ENCODE data around the gene LHPP. TPM values are rescaled to one million over a fixed set of nuclear protein-coding genes. Genes with fewer than 3 reads are reported as not detected.

Gene LHPP
- polyA plus RNA-seq, 1 experiment, result 7.1 TPM

- Histone ChIP-seq H3K27ac (ENCODE audit: low read depth, low read length) (no peak overlapping the region), H3K4me3 (ENCODE audit: low read depth, low read length) (no peak overlapping the region), H3K9me3 (ENCODE audit: control insufficient read depth, insufficient read depth, low read length) (peaks cover 4% of the 10 kb centered on the region; the same call in 1 of the 2 replicates), H3K27me3 (ENCODE audit: control insufficient read depth, insufficient read depth, low read length) (peaks cover 7% of the 10 kb centered on the region)
- TF ChIP-seq CTCF (IDR thresholded peaks at IDR 0.05; ENCODE audit: low read depth, low read length), result no peak
- POLR2A ChIA-PET, result no interaction called here
- CTCF ChIA-PET, result no interaction called here
- DNase-seq (ENCODE audit: low read depth, low spot score), result no peak
Measured at GRCh38 chr10:124598773-124599587, 137.4 kb downstream of the LHPP start.

GRCh38 chr10:124599588-124600050 lies 138.0 kb downstream of the LHPP start:
- Histone ChIP-seq H3K27me3 (ENCODE audit: control insufficient read depth, insufficient read depth, low read length) (peaks cover 7% of the 10 kb centered on the region), H3K4me3 (ENCODE audit: low read depth, low read length) (no peak overlapping the region), H3K9me3 (ENCODE audit: control insufficient read depth, insufficient read depth, low read length) (peaks cover 4% of the 10 kb centered on the region; the same call in 1 of the 2 replicates), H3K27ac (ENCODE audit: low read depth, low read length) (no peak overlapping the region)
- no peak for TF ChIP-seq CTCF (IDR thresholded peaks at IDR 0.05; ENCODE audit: low read depth, low read length)
- DNase-seq (ENCODE audit: low read depth, low spot score), result no peak
- ChIA-PET CTCF (interaction anchor here (0.6 kb wide), 1 partner anchor 10 kb away, joined by 3 read pairs; no protein-coding TSS in a partner anchor), POLR2A (no interaction called here)

- POLR2A ChIA-PET, result no interaction called here
- CTCF ChIA-PET, result interaction anchor here (0.6 to 0.9 kb wide), 2 partner anchors 10 to 141 kb away, joined by 3 read pairs; no protein-coding TSS in a partner anchor
Measured at GRCh38 chr10:124600051-124600880, 138.6 kb downstream of the LHPP start.

GRCh38 chr10:124601016-124601415 lies 139.4 kb downstream of the LHPP start:
- no peak for TF ChIP-seq CTCF (IDR thresholded peaks at IDR 0.05; ENCODE audit: low read depth, low read length)
- DNase-seq (ENCODE audit: low read depth, low spot score), result no peak
- CTCF ChIA-PET, result interaction anchor here (0.9 kb wide), 1 partner anchor 141 kb away, joined by 3 read pairs; no protein-coding TSS in a partner anchor
- Histone ChIP-seq H3K27me3 (ENCODE audit: control insufficient read depth, insufficient read depth, low read length) (peaks cover 5% of the 10 kb centered on the region), H3K9me3 (ENCODE audit: control insufficient read depth, insufficient read depth, low read length) (no peaks in the 10 kb centered on the region), H3K27ac (ENCODE audit: low read depth, low read length) (no peak overlapping the region), H3K4me3 (ENCODE audit: low read depth, low read length) (no peak overlapping the region)
- POLR2A ChIA-PET, result no interaction called here

More at GRCh38 chr10:124600051-124600880, 138.6 kb downstream of the LHPP start:
- TF ChIP-seq CTCF (IDR thresholded peaks at IDR 0.05; ENCODE audit: low read depth, low read length), result no peak
- Histone ChIP-seq H3K27ac (ENCODE audit: low read depth, low read length) (no peak overlapping the region), H3K9me3 (ENCODE audit: control insufficient read depth, insufficient read depth, low read length) (peaks cover under 1% of the 10 kb centered on the region; the same call in 1 of the 2 replicates), H3K4me3 (ENCODE audit: low read depth, low read length) (no peak overlapping the region), H3K27me3 (ENCODE audit: control insufficient read depth, insufficient read depth, low read length) (peaks cover 5% of the 10 kb centered on the region)
- no peak for DNase-seq (ENCODE audit: low read depth, low spot score)
